MCF 10A (cell line): ENCODE data around the gene B4GALT6. TPM values are rescaled to one million over a fixed set of nuclear protein-coding genes. Genes with fewer than 3 reads are reported as not detected.

ENCODE experiments used
- BruUV-seq: library from RNA; stranded (reverse); fragments of 400-500 nt; replicated peaks from 2 replicates; lab custom pipeline; 2021; lab: Mats Ljungman, UMichigan
- CTCF ChIA-PET: fragments of 300-600 bp; sonication (Branson Sonifier 250); formaldehyde crosslinking; extraction: SDS; loops from one replicate; lab custom pipeline; 2021; ENCODE audit warnings: antibody characterized with exemption, inconsistent platforms; lab: Yijun Ruan, JAX
- POLR2A ChIA-PET: fragments of 300-600, 350-650 bp; sonication (Branson Sonifier 250); formaldehyde crosslinking; extraction: SDS; loops from one replicate; lab custom pipeline; 2020; ENCODE audit warnings: antibody characterized with exemption, inconsistent platforms; lab: Yijun Ruan, JAX
- DNase-seq: peaks from one replicate; pipeline ENCODE4 v3.0.0-alpha.2; 2018; ENCODE audit not compliant: unreplicated experiment
- H3K27ac Mint-ChIP-seq: one replicate; pipeline ENCODE4 v1.8.0; 2022; ENCODE audit warnings: mild to moderate bottlenecking, low read depth, mixed read lengths; ENCODE audit not compliant: unreplicated experiment
- H3K27me3 Mint-ChIP-seq: one replicate; pipeline ENCODE4 v1.8.0; 2022; ENCODE audit warnings: mixed read lengths; ENCODE audit not compliant: insufficient read depth, unreplicated experiment
- H3K36me3 Mint-ChIP-seq: one replicate; pipeline ENCODE4 v1.8.0; 2022; ENCODE audit warnings: mild to moderate bottlenecking, moderate library complexity, mixed read lengths; ENCODE audit not compliant: insufficient read depth, unreplicated experiment
- H3K4me1 Mint-ChIP-seq: one replicate; pipeline ENCODE4 v1.8.0; 2022; ENCODE audit warnings: mixed read lengths; ENCODE audit not compliant: insufficient read depth, unreplicated experiment
- H3K4me3 Mint-ChIP-seq: one replicate; pipeline ENCODE4 v1.8.0; 2022; ENCODE audit warnings: mild to moderate bottlenecking, moderate library complexity, mixed read lengths; ENCODE audit not compliant: unreplicated experiment
- H3K9me3 Mint-ChIP-seq: one replicate; pipeline ENCODE4 v1.8.0; 2022; ENCODE audit warnings: mixed read lengths; ENCODE audit not compliant: unreplicated experiment
- intact Hi-C: fragments of 100-400 bp; cut with micrococcal nuclease; formaldehyde crosslinking; loops from 2 replicates; pipeline ENCODE4 v1.14.1; 2022
- total RNA-seq: library from RNA; stranded (reverse); gene quantifications from 2 replicates; pipeline ENCODE4 v1.2.3, GENCODE V29; 2022
- TF ChIP-seq, protein P1 (sequence below): fragments of 200-600 bp; IDR thresholded peaks from one replicate; pipeline ENCODE4 v1.8.0; 2022; ENCODE audit warnings: antibody characterized with exemption, mild to moderate bottlenecking; ENCODE audit not compliant: unreplicated experiment

B4GALT6 gene
- total RNA-seq, 1 experiment from 2014 or later: 6.0 TPM

DNA sequence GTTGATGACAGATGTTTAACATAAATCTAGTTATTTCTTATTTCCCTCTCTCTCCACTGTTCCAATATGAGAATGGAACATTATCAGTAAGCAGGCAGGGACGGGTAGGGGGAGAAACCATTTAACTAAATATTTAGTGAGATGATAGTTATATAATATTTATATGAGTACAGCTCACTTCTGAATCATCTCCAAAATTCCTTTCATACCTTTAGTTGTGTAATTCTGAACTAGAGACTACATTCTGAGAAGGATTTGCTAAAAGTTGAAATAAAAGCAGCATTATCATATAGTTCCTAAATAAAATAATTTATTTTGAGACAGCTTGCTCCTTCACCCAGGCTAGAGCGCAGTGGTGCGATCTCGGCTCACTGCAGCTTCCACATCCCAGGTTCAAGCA lies 41.4 kb downstream of the B4GALT6 start:
- H3K4me1 Mint-ChIP-seq: peaks cover 5% of the 10 kb centered on the region
- POLR2A ChIA-PET: interaction anchor here (1.0 to 1.5 kb wide), 2 partner anchors 36 to 39 kb away, joined by 4 to 6 read pairs; no protein-coding TSS in a partner anchor

DNA sequence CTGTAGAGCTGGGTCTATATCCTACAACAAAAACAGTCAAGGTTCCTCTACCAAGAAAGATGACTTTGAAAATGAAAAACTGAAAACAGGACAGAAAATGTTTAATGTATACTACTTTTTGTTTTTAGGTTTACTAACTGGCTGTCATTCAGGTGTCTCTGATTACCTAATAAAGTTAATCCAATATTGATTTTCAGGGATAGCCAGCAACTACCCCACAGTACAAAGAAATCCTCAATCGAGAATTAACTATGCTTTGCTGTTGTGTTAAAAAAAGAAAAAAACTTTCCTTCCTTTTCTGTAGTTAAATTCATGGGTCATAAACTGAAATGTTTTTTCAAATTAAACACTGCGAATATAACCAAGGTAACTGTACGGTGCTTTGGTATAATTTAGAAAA lies 46.9 kb downstream of the B4GALT6 start:
- BruUV-seq: no TSS peak
- POLR2A ChIA-PET: interaction anchor here (0.6 to 0.8 kb wide), 3 partner anchors 10 to 81 kb away, joined by 3 read pairs; no protein-coding TSS in a partner anchor
- TF ChIP-seq, protein P1, sequence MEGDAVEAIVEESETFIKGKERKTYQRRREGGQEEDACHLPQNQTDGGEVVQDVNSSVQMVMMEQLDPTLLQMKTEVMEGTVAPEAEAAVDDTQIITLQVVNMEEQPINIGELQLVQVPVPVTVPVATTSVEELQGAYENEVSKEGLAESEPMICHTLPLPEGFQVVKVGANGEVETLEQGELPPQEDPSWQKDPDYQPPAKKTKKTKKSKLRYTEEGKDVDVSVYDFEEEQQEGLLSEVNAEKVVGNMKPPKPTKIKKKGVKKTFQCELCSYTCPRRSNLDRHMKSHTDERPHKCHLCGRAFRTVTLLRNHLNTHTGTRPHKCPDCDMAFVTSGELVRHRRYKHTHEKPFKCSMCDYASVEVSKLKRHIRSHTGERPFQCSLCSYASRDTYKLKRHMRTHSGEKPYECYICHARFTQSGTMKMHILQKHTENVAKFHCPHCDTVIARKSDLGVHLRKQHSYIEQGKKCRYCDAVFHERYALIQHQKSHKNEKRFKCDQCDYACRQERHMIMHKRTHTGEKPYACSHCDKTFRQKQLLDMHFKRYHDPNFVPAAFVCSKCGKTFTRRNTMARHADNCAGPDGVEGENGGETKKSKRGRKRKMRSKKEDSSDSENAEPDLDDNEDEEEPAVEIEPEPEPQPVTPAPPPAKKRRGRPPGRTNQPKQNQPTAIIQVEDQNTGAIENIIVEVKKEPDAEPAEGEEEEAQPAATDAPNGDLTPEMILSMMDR: no peak
- H3K9me3 Mint-ChIP-seq: no peaks in the 10 kb centered on the region
- intact Hi-C loops: no loop called here
- H3K27ac Mint-ChIP-seq: no peak overlapping the region
- no peak for DNase-seq
- CTCF ChIA-PET: interaction anchor here (0.9 kb wide), 1 partner anchor 24 kb away, joined by 3 read pairs; no protein-coding TSS in a partner anchor
- H3K36me3 Mint-ChIP-seq: no peaks in the 10 kb centered on the region
- no peaks in the 10 kb centered on the region for H3K27me3 Mint-ChIP-seq
- H3K4me1 Mint-ChIP-seq: no peaks in the 10 kb centered on the region
- no peak overlapping the region for H3K4me3 Mint-ChIP-seq

More for the DNA sequence above, 41.4 kb downstream of the B4GALT6 start:
- H3K9me3 Mint-ChIP-seq: no peaks in the 10 kb centered on the region
- CTCF ChIA-PET: interaction anchor here (0.7 to 1.1 kb wide), 2 partner anchors 75 to 80 kb away, joined by 3 to 4 read pairs; no protein-coding TSS in a partner anchor
- intact Hi-C loops: no loop called here
- H3K4me3 Mint-ChIP-seq: no peak overlapping the region
- H3K36me3 Mint-ChIP-seq: no peaks in the 10 kb centered on the region
- DNase-seq: peak; percentile 19
- H3K27ac Mint-ChIP-seq: peak overlapping the region; percentile 42
- no TSS peak for BruUV-seq
- TF ChIP-seq, protein P1: no peak
- H3K27me3 Mint-ChIP-seq: no peaks in the 10 kb centered on the region

DNA sequence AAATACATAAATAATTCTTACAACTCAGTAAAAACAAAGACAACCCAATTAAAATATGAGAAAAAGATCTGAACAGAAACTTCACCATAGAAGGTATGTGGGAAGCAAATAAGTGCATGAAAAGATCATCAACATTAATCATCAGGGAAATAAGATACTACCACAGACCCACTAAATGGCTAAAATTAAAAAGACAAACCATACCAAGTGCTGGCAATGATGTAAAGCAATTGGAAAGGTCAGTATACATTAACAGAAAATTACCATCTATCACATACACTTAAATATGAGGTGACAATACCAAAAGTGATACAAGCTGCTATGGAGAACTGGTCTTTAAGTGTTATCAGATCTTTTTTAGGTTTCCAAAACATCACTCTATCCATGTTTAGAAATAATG lies 48.0 kb downstream of the B4GALT6 start:
- POLR2A ChIA-PET: interaction anchor here (0.8 to 1.0 kb wide), 2 partner anchors 9 kb away, joined by 3 to 4 read pairs; no protein-coding TSS in a partner anchor
- CTCF ChIA-PET: interaction anchor here (1.0 to 2.2 kb wide), 3 partner anchors 10 to 87 kb away, joined by 3 to 5 read pairs (median 3); no protein-coding TSS in a partner anchor
- no TSS peak for BruUV-seq
- no peak for DNase-seq
- no peaks in the 10 kb centered on the region for H3K27me3 Mint-ChIP-seq
- intact Hi-C loops: no loop called here
- H3K36me3 Mint-ChIP-seq: no peaks in the 10 kb centered on the region
- H3K4me1 Mint-ChIP-seq: no peaks in the 10 kb centered on the region
- no peak overlapping the region for H3K27ac Mint-ChIP-seq
- no peaks in the 10 kb centered on the region for H3K9me3 Mint-ChIP-seq
- H3K4me3 Mint-ChIP-seq: no peak overlapping the region
- TF ChIP-seq, protein P1: no peak

DNA sequence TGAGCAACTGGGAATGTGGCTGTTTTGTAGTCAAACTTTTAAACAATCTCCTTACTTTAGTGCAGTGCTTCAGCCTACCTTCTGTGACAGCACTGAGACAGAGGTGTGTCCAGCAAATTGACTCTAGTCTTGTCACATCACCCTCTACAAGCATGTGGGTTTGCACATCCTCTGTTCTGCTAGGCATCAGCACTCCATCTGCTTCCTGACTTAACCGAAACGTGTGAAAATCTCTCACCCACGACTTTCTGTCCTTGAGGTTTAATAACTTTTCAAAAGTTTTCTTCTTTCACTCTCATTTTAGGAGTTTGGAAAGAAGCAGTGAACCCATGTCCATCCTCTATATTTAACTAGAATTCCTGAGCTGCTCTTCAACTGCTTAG lies 50.1 kb downstream of the B4GALT6 start:
- no peaks in the 10 kb centered on the region for H3K9me3 Mint-ChIP-seq
- H3K4me3 Mint-ChIP-seq: no peak overlapping the region
- ChIA-PET POLR2A (no interaction called here), CTCF (interaction anchor here (2.2 kb wide), 1 partner anchor 89 kb away, joined by 5 read pairs; no protein-coding TSS in a partner anchor)
- BruUV-seq: no TSS peak
- DNase-seq: no peak
- intact Hi-C loops: no loop called here
- no peak overlapping the region for H3K27ac Mint-ChIP-seq
- TF ChIP-seq, protein P1: no peak
- H3K27me3 Mint-ChIP-seq: no peaks in the 10 kb centered on the region
- no peaks in the 10 kb centered on the region for H3K4me1 Mint-ChIP-seq
- H3K36me3 Mint-ChIP-seq: no peaks in the 10 kb centered on the region
